ENCODE results near the gene ZNF609.

DNA sequence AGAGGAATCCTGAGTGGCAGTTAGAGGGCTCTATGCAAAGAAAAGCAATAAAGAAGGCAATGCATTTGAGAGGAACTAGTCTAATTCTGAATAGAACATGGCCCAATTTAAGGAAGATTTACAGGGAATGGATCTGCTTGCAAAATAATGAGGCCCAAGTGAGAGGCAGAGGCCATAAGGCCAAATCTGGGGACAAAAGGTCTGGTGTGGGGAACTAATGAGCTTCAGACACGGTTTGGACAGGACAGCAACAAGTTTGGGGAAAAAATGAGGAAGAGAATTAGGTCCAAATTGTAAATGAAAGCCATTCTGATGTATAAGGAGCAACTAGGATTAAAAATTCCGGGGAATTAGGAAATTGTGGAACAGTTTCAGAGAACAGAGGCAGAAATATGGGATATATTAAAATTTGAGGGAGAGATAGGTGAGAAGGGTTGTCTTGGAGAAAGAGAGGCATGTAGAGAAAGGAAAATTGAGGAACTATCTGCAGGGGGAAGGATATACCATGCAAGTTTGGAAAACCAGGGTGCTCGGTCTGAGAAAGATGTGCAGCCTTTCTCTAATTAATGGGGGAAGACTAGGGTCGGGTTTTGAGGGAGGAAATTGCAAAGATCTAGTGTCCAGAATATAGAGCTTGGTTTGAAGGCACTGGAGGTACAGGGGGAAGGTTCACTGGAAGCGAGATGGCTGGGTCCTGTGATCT lies 241.3 kb downstream of the ZNF609 start:
- TF ChIP-seq EZH2 (IDR thresholded peaks at IDR 0.05; ENCODE audit: borderline replicate concordance, insufficient read depth, low read length, poor library complexity, severe bottlenecking): no peak
- TF ChIP-seq EP300 (conservative IDR thresholded peaks at IDR 0.05; ENCODE audit: poor library complexity, severe bottlenecking): no peak
- TF ChIP-seq TAF1 (IDR thresholded peaks at IDR 0.05; ENCODE audit: low read depth): no peak
- TF ChIP-seq, protein P1, sequence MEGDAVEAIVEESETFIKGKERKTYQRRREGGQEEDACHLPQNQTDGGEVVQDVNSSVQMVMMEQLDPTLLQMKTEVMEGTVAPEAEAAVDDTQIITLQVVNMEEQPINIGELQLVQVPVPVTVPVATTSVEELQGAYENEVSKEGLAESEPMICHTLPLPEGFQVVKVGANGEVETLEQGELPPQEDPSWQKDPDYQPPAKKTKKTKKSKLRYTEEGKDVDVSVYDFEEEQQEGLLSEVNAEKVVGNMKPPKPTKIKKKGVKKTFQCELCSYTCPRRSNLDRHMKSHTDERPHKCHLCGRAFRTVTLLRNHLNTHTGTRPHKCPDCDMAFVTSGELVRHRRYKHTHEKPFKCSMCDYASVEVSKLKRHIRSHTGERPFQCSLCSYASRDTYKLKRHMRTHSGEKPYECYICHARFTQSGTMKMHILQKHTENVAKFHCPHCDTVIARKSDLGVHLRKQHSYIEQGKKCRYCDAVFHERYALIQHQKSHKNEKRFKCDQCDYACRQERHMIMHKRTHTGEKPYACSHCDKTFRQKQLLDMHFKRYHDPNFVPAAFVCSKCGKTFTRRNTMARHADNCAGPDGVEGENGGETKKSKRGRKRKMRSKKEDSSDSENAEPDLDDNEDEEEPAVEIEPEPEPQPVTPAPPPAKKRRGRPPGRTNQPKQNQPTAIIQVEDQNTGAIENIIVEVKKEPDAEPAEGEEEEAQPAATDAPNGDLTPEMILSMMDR (IDR thresholded peaks at IDR 0.05; ENCODE audit: poor library complexity, severe bottlenecking): no peak
- TF ChIP-seq POLR2AphosphoS5 (IDR thresholded peaks at IDR 0.05): no peak
- TF ChIP-seq, protein P2, sequence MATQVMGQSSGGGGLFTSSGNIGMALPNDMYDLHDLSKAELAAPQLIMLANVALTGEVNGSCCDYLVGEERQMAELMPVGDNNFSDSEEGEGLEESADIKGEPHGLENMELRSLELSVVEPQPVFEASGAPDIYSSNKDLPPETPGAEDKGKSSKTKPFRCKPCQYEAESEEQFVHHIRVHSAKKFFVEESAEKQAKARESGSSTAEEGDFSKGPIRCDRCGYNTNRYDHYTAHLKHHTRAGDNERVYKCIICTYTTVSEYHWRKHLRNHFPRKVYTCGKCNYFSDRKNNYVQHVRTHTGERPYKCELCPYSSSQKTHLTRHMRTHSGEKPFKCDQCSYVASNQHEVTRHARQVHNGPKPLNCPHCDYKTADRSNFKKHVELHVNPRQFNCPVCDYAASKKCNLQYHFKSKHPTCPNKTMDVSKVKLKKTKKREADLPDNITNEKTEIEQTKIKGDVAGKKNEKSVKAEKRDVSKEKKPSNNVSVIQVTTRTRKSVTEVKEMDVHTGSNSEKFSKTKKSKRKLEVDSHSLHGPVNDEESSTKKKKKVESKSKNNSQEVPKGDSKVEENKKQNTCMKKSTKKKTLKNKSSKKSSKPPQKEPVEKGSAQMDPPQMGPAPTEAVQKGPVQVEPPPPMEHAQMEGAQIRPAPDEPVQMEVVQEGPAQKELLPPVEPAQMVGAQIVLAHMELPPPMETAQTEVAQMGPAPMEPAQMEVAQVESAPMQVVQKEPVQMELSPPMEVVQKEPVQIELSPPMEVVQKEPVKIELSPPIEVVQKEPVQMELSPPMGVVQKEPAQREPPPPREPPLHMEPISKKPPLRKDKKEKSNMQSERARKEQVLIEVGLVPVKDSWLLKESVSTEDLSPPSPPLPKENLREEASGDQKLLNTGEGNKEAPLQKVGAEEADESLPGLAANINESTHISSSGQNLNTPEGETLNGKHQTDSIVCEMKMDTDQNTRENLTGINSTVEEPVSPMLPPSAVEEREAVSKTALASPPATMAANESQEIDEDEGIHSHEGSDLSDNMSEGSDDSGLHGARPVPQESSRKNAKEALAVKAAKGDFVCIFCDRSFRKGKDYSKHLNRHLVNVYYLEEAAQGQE (IDR thresholded peaks at IDR 0.05; ENCODE audit: borderline replicate concordance): no peak
- TF ChIP-seq MXI1 (conservative IDR thresholded peaks at IDR 0.05; ENCODE audit: poor library complexity, severe bottlenecking): no peak
- no peak for TF ChIP-seq SMC3 (conservative IDR thresholded peaks at IDR 0.05; ENCODE audit: poor library complexity)

Data from neural cell (in vitro differentiated cells).